ENCODE results near the gene SIRT4. TPM values are rescaled to one million over a fixed set of nuclear protein-coding genes. Genes with fewer than 3 reads are reported as not detected.

The SIRT4 gene
- polyA plus RNA-seq, 1 of the 3 experiments (the other 2 are of a cell fraction) = 1.1 TPM

GRCh38 chr12:120264086-120264903 is 37.8 kb upstream of the SIRT4 start:
- Histone ChIP-seq H3K4me2 (peak overlapping the region; percentile 96), H4K20me1 (ENCODE audit: insufficient read depth) (peaks cover 51% of the 10 kb centered on the region), H3K4me3 (ENCODE audit: low read depth in 2 of 2, low read length in 1 of 2) (peak overlapping the region; percentile 73 to 83), H3K36me3 (replicated peaks in 1 of 2; ENCODE audit: control insufficient read depth in 1 of 2, insufficient read depth in 2 of 2, low read length in 1 of 2) (peaks cover 2 to 7% of the 10 kb centered on the region in 2 experiments), H3K79me2 (ENCODE audit: insufficient read depth) (peaks cover 62% of the 10 kb centered on the region), H3K27me3 (ENCODE audit: insufficient read depth) (no peaks in the 10 kb centered on the region), H3K4me1 (ENCODE audit: control insufficient read depth in 1 of 2, insufficient read depth in 2 of 2, low read depth in 1 of 2, low read length in 1 of 2) (peaks cover 22 to 33% of the 10 kb centered on the region in 2 experiments; a peak in 3 of 4 replicates), H3F3A (replicated peaks; ENCODE audit: insufficient read depth) (peaks cover 14% of the 10 kb centered on the region), H2AFZ (ENCODE audit: low read depth) (no peak overlapping the region), H3K9me3 (no peaks in the 10 kb centered on the region), H3K9ac (peak overlapping the region; percentile 92), H3K27ac (ENCODE audit: low read depth in 2 of 2, low read length in 1 of 2) (peak overlapping the region in 1 of 2 experiments; percentile 57; a peak in 2 of 4 replicates), H3K9me2 (no peaks in the 10 kb centered on the region)
- DNase-seq = no peak
- no peak for TF ChIP-seq TEAD4 (IDR thresholded peaks at IDR 0.05; ENCODE audit: borderline replicate concordance, insufficient read depth)
- TF ChIP-seq FOXM1 (IDR thresholded peaks at IDR 0.05; ENCODE audit: low read depth) = no peak
- TF ChIP-seq PBX3 (IDR thresholded peaks at IDR 0.05) = no peak
- no peak for TF ChIP-seq FOSL2 (IDR thresholded peaks at IDR 0.05; ENCODE audit: borderline replicate concordance, low read depth)
- TF ChIP-seq NRF1 (IDR thresholded peaks at IDR 0.05; ENCODE audit: low read depth, low read length) = no peak
- TF ChIP-seq JUND (IDR thresholded peaks at IDR 0.05) = no peak
- no peak for TF ChIP-seq TAF1 (IDR thresholded peaks at IDR 0.05; ENCODE audit: borderline replicate concordance, low read depth, low read length)
- TF ChIP-seq SIN3A (IDR thresholded peaks at IDR 0.05; ENCODE audit: borderline replicate concordance, low read depth, low read length) = no peak
- TF ChIP-seq IRF3 (IDR thresholded peaks at IDR 0.05; ENCODE audit: low read depth, low read length) = no peak
- no peak for TF ChIP-seq EZH2phosphoT487 (IDR thresholded peaks at IDR 0.05; ENCODE audit: borderline replicate concordance, low read depth)
- TF ChIP-seq REST (IDR thresholded peaks at IDR 0.05; ENCODE audit: low read depth, low read length) = no peak
- no peak for TF ChIP-seq GABPA (IDR thresholded peaks at IDR 0.05; ENCODE audit: low read depth)
- no peak for TF ChIP-seq MEF2A (IDR thresholded peaks at IDR 0.05; ENCODE audit: borderline replicate concordance, low read depth)
- ChIA-PET POLR2A (interaction anchor here (0.6 to 6.9 kb wide), 5 partner anchors 7 to 63 kb away, joined by 3 to 53 read pairs (median 22); partner anchors contain the start of genes RNU4-1, RNU4-2 and RPLP0), CTCF (interaction anchor here (1.0 to 21.5 kb wide), 11 partner anchors 7 to 71 kb away, joined by 3 to 618 read pairs (median 15); partner anchors contain the start of genes RNU4-2 and RPLP0)
- WGBS (ENCODE audit: low lambda C conversion rate) = 48% methylated on average over 14 of the region's 15 CpGs

Data from SK-N-SH (cell line).